Measurements from ENCODE around the gene CARMIL1.

CARMIL1 gene

DNA sequence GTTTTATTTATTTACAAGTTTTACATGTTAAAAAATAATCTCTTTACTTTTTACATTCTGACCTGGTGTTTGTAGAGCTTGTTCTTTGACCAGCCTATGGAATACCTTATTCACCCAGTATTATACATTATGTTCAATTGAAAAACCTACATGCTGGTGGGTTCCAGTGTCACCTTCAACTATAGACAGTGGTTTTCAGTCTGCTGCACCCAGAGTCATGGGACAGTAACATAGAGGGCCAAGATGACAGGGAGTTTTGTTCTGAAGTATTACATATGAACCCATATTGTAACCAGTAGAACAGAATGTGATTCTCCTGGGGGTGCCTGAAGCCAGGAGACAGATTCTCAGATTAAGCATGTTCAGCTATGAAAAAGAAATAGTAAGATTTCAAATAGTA is 233.4 kb downstream of the CARMIL1 start:
- TF ChIP-seq, protein P1, sequence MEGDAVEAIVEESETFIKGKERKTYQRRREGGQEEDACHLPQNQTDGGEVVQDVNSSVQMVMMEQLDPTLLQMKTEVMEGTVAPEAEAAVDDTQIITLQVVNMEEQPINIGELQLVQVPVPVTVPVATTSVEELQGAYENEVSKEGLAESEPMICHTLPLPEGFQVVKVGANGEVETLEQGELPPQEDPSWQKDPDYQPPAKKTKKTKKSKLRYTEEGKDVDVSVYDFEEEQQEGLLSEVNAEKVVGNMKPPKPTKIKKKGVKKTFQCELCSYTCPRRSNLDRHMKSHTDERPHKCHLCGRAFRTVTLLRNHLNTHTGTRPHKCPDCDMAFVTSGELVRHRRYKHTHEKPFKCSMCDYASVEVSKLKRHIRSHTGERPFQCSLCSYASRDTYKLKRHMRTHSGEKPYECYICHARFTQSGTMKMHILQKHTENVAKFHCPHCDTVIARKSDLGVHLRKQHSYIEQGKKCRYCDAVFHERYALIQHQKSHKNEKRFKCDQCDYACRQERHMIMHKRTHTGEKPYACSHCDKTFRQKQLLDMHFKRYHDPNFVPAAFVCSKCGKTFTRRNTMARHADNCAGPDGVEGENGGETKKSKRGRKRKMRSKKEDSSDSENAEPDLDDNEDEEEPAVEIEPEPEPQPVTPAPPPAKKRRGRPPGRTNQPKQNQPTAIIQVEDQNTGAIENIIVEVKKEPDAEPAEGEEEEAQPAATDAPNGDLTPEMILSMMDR (IDR thresholded peaks at IDR 0.05; ENCODE audit: low read depth, low read length), result no peak
- H3K27ac ChIP-seq, result no peak overlapping the region
- H3K27me3 ChIP-seq (ENCODE audit: insufficient read depth, low read depth, severe bottlenecking), result no peaks in the 10 kb centered on the region
- DNase-seq, result no peak
- no peaks in the 10 kb centered on the region for H3K9me3 ChIP-seq (ENCODE audit: severe bottlenecking)
- no peak overlapping the region for H3K4me3 ChIP-seq (ENCODE audit: low read depth, low read length)
- H3K36me3 ChIP-seq, result no peaks in the 10 kb centered on the region

DNA sequence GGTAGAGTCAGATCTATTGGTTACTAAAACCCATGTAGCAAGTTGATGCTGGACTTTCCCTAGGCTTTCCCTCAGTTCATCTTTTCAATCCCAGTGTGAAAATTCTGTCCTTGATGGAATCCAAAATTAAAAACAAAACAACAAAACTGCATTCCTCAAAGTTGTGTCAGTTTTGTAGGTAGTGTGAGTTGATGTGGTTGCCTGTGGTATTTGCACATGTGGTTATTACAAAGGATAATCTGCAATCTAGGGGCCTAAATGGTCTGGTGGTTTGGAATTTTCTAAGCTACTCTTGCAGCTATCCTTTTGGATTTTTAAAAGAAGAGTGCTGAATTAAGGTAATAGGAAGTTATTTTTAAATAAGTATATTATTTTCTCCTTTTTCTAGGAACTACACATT is 240.7 kb downstream of the CARMIL1 start:
- no peak for DNase-seq
- TF ChIP-seq, protein P1 (IDR thresholded peaks at IDR 0.05; ENCODE audit: low read depth, low read length), result no peak
- no peaks in the 10 kb centered on the region for H3K36me3 ChIP-seq
- H3K4me3 ChIP-seq (ENCODE audit: low read depth, low read length), result no peak overlapping the region
- no peaks in the 10 kb centered on the region for H3K9me3 ChIP-seq (ENCODE audit: severe bottlenecking)
- no peak overlapping the region for H3K27ac ChIP-seq
- no peaks in the 10 kb centered on the region for H3K27me3 ChIP-seq (ENCODE audit: insufficient read depth, low read depth, severe bottlenecking)

DNA sequence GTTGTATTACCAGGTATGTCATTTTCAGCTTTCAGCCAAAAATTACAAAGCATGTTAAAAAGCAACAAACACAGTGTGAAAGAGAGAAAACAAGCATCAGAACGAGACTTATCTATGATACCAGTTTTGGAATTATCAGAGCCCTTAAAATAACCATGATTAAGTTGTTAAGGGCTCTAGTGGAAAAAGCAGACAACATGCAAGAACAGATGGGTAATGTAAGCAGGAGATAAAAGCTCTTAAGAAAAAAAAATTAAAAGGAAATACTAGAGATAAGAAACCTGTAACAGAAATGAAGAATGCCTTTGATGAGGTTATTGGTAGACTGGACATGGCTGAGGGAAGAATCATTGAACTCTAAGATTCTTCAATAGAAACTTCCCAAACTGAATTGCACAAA is 245.4 kb downstream of the CARMIL1 start:
- Histone ChIP-seq H3K27ac (no peak overlapping the region), H3K27me3 (ENCODE audit: insufficient read depth, low read depth, severe bottlenecking) (no peaks in the 10 kb centered on the region), H3K9me3 (ENCODE audit: severe bottlenecking) (no peaks in the 10 kb centered on the region), H3K36me3 (no peaks in the 10 kb centered on the region), H3K4me3 (ENCODE audit: low read depth, low read length) (no peak overlapping the region)
- TF ChIP-seq, protein P1 (IDR thresholded peaks at IDR 0.05; ENCODE audit: low read depth, low read length), result no peak
- no peak for DNase-seq

DNA sequence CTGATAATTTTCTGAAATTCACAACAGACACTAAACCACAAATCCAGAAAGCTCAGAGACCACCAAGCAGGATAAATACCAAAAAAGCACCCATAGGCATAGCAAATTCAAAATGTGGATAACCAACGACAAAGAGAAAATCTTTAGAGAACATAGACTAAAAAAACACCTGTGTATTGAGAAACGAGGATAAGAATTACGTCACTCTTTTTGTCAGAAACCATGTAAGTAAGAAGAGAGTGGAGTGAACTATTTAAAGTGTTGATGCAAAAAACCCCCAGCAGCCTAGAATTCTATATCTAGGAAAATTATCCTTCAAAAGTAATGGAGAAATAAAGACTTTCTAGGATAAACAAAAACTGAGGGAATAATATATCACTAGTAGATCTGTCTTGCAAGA is 245.9 kb downstream of the CARMIL1 start:
- Histone ChIP-seq H3K27ac (no peak overlapping the region), H3K9me3 (ENCODE audit: severe bottlenecking) (no peaks in the 10 kb centered on the region), H3K4me3 (ENCODE audit: low read depth, low read length) (no peak overlapping the region), H3K27me3 (ENCODE audit: insufficient read depth, low read depth, severe bottlenecking) (no peaks in the 10 kb centered on the region), H3K36me3 (no peaks in the 10 kb centered on the region)
- DNase-seq, result no peak
- TF ChIP-seq, protein P1 (IDR thresholded peaks at IDR 0.05; ENCODE audit: low read depth, low read length), result no peak

DNA sequence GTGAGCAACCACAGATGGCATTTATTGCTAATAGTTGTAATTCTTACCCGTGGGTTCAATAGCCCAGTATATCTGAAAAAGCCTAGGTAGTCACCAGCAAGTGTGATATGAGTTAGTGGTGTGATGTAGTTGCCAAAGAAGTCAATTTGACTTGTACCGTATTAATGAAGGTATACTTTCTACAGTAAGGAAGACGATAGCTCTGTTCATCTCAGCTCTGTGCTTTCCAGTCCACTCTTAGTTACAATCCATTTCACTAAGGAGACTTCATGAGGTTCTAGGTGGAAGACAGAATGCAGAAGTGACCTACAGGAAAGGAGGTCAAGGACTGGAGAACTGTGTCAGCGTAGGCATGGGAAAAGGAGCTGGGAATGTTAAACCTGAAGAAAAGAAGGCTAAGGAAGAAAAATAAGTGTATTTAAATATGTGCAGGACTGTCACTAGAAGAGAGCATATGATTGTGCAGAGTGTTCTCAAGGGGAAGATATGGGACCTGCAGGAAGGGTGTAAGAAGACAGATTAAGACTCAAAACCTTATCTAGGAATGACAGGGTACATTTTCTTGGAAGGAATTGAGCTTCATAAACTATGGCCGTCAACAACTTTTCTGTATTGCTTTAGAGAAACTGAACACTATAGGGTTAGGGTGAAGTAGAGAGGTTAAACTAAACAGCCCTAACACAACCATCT is 255.9 kb downstream of the CARMIL1 start:
- no peak overlapping the region for H3K4me3 ChIP-seq (ENCODE audit: low read depth, low read length)
- H3K9me3 ChIP-seq (ENCODE audit: severe bottlenecking), result no peaks in the 10 kb centered on the region
- TF ChIP-seq, protein P1 (IDR thresholded peaks at IDR 0.05; ENCODE audit: low read depth, low read length), result no peak
- H3K27ac ChIP-seq, result no peak overlapping the region
- no peak for DNase-seq
- H3K27me3 ChIP-seq (ENCODE audit: insufficient read depth, low read depth, severe bottlenecking), result no peaks in the 10 kb centered on the region
- H3K36me3 ChIP-seq, result no peaks in the 10 kb centered on the region
